Inflammatory macrophage (primary cell): ENCODE data around the gene PDIA6.
"Not testable (repeated sequence)": the region's sequence is repeated elsewhere in the genome, so short reads cannot be mapped to it uniquely, and the experiment has no call there.

ENCODE experiments used
- DNase-seq, 2 donors: peaks; one replicate each; pipeline ENCODE4 v3.0.0-alpha.2; 2020 to 2022

PDIA6 gene

DNA sequence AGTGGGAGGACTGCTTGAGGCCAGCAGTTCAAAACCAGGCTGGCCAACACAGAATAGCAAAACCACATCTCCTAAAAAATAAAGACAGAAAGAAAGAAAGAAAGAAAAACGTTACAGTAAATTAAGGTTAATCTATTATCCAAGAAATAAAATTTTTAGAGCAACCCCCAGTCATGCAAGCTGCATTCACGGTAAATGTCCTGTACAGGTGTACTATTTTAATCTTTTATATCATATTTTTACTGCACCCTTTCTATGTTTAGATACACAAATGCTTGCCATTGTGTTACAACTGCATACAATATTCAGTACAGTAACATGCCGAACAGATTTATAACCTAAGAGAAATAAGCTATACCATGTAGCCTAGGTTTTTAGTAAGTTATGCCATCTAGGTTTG lies 6.0 kb downstream of the PDIA6 start:
- DNase-seq = no peak

DNA sequence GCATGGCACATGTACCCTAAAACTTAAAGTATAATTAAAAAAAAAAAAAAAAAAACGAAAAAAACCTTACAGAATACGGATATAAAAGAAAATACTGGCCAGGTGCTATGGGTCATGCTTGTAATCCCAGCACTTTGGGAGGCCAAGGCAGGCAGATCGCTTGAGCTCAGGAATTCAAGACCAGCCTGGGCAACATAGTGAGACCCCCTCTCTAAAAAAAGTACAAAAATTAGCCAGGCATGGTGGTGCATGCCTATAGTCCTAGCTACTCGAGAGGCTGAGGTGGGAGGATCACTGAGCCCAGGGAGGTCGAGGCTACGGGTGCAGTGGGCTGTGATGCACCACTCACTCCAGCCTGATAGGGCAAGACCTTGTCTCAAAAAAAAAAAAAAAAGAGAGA lies 6.6 kb downstream of the PDIA6 start:
- DNase-seq = not testable (repeated sequence)

DNA sequence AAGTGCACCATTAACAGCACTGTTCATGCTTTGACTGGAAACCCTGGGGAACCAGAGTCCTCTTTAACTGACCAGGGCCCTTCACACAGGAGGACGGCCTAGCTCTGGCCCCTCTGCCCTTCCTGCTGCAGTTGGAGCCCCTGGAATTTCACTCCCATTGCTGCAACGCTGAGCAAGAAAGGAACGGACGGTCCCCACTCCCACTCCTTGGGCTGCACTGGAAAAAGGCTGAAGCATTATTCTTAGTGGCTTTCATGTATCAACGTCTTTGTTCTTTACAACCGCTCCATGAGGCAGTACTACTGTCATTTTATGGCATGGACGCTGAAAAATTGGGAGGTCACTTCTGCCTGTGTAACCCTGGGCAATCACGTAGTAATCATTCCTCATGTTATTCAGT lies 9.9 kb downstream of the PDIA6 start:
- DNase-seq = no peak

DNA sequence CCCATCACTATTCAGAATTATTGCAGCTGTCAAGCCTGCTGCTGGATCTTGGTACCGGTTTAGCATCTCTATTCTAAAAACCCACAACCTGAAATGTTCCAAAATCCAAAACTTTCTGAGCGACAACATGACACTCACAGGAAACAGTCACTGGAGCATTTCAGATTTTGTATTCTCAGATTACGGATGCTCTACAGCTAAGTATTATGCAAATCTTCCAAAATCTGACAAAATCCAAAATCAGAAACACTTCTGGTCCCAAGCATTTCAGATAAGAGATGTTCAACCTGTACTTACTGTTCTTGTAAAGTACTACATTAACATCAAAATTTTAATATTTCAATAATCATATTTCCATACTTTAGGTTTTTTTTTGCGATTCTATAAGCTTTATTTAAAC lies 12.4 kb downstream of the PDIA6 start:
- DNase-seq = no peak

DNA sequence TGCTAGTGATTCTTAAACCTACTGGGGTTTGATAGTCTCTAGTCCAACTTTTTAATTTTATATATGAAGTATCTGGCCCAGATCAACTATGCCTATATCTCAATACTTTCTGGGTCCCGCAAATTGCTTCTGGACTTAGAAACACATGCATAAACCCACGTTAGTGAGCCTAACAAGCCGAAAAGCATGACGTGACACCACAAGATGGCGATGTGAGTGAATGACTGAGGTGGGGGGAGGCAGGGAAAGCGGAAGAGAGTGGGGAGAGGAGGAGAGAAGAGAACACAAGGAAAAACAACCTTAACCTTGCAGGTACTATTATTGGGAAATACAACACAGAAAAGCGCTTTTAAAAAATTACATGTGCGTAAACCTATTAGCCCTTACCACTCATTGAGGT lies 13.8 kb downstream of the PDIA6 start:
- DNase-seq = no peak

DNA sequence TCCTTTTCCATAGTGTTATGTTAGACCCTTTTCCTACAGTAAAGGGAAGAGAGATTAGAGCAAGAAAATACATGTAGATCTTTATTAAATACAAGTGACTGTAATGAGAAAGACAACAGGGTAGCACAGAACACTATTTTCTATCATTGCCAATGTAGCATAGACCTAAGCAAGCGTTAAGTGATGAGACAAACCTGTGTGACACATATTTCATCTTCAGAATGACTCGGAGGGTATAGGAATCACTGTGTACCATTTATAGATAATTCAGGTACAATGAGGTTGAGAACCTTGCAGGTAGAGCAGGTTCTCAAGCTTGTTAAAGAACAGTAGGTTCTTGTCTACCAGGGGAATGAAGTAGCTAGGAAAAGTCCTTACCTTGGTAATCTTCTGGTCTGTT lies 15.9 kb downstream of the PDIA6 start:
- DNase-seq = no peak

DNA sequence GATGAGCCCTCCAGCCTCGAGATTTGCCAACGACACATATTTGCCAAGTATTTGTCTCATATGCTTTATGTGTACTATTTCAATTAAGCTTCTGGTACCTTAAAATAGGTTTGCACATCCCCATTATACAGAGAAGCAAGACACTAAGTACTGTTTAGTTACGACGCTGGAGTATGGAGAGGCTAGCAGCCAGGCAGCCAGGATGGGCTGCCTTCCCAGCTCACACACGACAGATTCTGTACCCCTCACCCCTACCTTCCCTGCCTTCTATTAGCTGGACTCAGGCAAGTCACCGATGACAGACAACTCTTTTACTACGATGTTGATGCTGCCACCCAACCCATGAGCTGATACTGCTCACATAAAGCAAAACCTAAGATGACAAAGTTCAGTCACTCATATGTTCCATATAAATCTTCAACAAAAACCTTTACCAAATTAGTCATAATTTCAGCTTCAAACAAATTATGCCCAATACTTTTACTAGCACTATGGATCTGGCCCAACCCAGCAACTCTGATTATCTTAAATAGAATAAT lies 17.0 kb downstream of the PDIA6 start:
- no peak for DNase-seq

DNA sequence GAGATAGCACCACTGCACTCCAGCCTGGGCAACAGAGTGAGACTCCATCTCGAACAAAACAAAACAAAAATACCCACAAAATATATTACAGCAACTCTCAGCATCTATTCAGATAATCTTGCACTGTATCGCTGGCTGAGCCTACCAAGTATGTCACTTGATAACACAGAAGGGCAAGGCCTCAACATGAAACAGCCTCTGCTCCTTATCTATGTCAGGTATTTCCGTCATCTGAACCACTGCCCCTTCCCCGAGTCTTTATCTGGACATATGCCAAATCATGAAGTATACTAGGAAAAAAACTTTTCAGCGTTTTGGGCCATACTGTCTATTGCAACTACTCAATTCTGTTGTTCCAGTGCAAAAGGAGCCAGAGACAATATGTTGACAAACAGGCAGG lies 17.7 kb downstream of the PDIA6 start:
- no peak for DNase-seq

DNA sequence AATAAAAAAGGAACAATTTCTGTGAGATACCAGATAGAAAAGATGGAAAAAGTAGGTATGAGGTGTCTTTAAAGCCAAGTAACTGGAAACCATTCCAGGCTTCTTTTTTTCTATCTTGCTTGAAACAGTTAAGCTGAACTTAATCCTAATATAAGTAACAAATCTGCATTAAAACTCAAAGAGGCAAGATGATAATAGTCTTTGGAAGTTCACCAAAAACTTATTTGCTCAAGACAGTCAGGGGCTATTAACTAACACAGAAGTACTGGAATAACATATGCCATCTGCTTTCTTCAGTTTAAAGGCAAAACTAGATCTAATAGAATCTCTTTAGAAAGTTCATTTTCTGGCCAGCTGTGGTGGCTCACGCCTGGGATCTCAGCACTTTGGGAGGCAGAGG lies 18.8 kb downstream of the PDIA6 start:
- no peak for DNase-seq

DNA sequence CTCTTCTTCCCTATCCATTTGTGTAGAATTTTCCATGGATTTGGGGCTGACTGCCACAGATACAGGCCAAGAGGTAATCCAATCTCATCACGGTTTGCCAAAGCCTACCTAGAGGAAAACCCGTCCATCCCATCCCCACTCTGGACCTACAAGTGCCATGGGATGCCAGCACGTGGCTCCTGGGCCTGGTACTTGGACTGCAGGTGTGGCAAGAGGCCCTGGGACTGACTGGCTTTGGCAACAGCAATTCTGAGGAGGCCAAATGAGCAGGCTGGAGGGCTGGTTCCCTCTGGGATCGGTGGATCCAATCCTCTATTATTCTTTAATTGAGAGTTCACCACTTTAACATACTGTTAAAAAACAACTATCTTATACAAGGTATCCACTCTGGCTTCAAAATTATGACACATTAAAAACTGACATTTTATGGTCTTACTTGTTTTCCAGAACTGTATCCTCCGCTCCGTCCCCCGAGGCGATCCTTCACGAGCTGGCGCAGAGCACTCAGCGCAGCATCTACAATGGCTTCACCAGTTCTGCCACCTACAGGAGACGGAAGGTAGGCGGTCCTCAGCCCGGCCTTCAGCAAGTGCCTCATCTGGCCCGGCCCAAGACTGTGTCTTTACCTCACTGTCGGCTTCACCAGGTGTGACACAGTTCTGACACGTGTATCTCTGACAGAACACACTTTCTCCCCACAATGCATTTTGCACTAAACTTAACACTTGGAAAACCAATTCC lies 19.8 kb downstream of the PDIA6 start:
- no peak for DNase-seq

DNA sequence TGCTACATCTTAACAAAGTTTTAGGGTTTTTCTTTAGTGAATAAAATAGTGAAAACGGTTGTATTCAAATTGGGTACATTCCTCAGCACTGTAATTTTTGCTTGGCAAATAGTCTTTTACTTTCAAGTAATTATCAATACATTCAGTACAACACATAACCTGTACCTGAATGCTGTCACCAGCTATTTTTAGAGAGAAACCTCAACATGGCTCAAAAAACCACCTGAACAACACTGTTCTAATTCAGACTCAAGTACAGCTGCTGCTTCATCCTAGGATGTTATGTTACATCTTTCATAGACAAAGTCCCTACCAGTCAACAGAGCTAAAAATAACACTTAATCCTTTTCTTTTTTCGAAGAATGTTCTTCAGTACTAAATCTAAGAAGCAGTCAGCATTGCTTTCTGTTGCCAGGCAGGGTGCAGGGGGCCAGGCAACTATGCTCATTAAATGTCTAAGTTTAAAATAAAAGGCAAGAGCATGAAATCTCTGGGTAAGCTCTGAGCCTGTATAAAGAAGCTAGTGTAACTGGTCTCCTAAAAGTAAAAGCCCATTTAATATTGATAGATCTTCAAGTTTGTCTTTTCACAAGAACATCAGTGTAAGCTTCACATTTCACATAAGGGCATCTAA lies 20.5 kb downstream of the PDIA6 start:
- no peak for DNase-seq

DNA sequence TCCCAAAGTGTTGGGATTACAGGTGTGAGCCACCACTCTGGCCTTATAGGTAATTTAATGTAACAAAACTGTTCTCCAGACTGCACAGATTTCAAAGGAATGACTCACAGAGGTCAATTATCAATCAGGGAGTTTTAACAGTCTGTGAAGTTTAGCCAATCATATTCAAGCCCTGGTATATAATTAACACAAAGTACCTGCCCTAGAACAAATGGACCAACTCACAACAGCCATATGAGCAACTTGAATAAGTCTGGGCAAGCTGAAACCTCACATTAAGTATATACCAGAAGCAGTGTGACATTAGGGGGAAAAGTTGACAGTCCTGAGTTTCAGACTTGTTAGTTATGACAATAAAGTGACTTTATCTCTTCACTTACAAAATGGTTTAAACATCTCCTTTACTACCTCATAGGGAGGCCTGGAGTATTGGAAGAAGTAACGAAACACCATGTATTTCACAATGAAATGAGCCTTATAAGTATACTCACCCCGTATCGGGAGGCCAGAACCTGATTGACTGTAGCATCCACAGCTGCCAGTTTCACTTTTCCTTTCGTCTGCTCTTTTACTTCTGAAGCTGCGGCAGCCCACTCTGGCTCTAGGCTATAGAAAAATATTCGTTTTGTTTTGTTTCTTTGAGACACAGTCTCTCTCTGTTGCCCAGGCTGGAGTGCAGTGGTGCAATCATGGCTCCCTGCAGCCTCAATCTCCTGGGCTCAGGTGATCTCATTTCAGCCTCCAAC lies 22.2 kb downstream of the PDIA6 start:
- DNase-seq = no peak

DNA sequence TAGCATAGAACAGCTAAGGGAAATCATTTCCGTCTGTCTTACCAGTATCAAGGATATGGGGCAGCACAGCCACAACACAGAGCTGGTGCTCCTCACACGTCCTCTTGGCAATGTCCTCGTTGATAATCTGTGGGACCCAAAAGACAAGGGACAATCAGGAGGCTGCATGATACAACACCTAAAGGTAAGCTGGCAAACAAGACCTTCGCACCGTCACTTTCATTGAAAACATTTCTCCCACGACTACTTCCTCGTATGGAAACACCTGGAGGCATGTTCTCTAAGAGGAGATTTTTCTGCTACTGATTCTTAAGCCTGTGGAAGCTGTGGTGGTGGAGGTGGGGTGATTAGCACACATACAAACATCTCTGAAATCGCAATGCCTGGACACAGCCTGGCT lies 23.7 kb downstream of the PDIA6 start:
- no peak for DNase-seq

DNA sequence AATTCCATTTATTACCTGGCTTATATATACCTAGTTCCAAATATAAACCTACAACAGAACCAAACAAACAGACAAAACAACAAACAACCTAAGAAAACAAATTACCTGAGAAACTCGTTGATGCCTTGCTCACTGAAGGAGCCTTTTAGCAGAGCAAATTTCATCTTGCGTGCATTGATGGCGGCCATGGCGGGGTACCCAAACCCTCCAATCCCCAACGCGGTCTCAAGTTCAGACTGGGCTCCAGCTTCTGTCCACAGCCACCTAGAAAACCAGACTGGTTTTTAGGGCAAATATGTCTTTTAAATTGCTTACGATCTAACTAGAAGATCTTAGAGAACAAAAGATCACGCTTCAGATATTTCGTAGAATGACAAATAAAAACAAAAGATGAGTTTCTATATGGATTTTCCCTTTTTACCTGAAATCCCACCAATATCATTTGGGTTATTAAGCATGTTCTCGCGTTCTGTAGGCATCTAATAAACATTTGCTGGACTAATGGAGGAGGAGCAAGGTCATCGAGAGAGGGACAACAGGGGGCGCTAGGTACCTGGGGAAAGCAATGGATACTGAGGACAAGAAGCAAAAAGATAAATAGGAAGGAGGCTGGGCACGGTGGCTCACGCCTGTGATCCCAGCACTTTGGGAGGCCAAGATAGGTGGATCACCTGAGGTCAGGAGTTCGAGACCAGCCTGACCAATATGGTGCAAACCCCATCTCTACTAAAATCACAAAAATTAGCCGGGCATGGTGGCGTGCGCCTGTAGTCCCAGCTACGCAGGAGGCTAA lies 25.2 kb downstream of the PDIA6 start:
- peak in 1 of 2 donors; percentile 14 for DNase-seq

DNA sequence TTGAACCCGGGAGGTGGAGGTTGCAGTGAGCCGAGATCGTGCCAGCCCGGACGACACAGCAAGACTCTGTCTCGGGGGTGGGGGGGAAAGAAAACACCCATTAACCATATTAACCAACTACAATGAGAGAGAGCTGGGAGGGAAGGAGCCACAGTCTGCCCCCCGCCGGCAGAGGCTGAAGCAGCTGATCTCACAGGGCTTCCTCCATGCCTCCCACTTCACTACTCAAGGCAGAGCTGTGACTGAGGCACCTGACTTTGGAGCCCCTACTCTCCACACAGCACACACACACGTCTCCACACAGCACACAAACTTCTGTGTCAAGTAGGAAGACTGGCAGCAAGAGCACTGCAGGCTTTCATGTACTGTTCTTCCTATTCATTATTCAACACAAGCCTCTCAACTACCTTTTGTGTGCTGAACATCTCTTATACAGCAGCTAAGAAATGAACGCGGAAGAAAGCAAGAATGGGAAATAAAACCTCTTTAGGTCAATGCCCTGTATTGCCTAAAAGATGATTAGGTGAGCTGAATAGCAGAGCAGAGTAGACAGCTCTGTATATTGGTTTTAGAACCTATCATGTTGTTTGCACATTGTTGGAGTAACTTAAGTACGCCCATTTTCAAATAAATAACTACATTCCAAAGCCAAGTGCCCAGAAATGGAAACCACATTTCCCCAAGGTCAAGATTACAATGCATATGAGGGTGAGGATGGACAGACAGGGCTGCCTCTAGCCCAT lies 26.2 kb downstream of the PDIA6 start:
- DNase-seq = no peak

DNA sequence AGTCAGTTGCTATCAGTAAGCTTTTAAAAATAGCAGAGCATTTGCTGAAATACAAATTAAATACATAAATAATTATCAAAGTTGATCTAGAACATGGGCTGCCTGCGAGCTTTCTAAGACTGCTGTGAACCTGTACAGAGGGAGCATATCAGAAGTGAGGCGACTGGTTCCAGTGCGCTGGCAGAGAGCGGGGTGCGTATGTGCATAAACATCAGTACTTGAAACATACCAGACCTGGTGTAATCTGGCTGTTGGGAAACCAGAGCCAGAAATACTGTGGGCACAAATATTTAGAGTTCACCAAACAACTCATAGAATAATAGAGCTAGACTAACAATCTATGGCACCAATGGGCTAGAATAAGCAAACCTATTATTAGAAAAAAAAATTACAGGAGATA lies 27.3 kb downstream of the PDIA6 start:
- DNase-seq = no peak

DNA sequence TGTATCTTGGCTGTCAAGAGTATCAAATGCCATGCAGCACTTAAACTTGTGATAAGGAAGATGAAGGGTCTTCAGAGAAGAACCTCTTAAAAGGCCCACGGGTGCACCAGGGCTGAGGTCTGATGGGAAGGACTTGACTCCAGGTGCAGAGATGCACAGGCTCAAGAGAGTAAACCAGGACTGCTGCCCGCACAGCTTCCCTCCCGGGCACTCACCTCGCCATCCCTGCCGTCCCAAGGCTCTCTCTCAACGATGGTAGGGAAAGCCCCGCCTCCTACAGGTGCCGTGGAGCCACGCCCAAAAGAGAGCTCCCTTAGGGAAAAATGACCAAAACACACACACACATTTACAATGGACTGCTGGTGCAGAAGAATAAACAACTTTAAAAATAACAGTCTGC lies 27.9 kb downstream of the PDIA6 start:
- no peak for DNase-seq

DNA sequence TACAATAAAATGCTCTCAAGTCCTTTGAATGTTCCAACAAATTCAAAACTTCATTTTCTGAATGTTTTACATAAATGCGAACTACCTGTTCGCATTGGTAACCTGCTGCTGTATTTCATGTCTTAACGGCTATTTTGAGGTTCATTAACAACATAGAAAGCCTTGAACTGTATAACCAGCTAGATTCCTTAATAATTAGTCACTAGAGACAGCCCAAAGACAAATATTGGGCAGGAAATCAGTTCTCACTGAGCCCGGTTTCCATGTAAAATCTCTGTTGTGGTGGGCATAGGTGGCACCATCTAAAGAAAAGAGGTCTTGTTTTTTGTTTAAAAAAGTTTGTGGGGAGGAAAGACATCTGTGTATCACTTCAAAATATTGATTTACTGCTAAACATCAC lies 29.2 kb downstream of the PDIA6 start:
- DNase-seq = no peak

DNA sequence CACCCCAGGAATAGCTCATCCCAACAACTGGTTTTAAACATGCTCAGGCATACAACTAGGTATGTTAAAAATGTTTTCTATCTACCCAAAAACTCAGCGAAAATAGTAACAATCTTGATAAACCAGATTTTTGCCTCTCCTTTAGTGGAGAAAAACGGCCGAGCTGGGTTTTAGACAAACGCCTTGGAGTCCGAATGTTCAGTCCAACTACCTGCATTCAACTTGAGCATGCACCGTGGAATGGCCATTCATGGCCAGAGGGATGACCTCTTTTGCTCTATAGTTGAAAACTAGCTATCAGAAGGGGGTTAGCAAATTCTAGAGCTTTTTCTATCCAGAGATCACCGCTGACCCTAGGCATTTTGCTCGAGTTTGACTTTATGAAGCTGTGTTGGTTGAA lies 30.8 kb downstream of the PDIA6 start:
- no peak for DNase-seq

DNA sequence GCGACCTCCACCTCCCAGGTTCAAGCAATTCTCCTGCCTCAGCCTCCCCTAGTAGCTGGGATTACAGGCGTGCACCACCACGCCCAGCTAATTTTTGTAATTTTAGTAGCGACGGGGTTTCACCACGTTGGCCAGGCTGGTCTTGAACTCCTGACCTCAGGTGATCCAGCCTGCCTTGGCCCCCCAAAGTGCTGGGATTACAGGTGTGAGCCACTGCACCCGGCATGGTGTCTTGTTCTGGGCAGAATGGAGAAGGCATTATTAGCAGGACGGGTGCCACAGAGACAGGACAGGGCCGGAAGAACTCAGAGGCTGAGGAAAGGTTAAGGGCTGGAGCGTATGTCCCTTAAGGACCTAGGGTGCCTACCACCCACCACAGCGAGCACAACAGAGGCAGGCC lies 31.8 kb downstream of the PDIA6 start:
- not testable (repeated sequence) for DNase-seq

DNA sequence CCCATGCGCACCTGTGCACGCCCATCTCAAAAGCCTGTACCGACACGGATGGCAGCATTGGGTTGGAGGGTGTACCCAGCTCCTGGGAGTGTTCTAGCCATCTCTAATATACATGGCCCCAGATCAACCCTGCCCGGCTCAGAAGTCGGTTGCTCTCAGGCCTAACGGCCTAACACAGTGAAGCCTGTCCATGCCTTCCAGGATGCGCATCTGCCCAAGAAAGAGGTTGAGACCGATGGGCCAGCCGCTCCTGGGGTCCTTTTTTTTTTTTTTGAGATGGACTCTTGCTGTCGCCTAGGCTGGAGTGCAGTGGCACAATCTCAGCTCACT lies 32.1 kb downstream of the PDIA6 start:
- no peak for DNase-seq

DNA sequence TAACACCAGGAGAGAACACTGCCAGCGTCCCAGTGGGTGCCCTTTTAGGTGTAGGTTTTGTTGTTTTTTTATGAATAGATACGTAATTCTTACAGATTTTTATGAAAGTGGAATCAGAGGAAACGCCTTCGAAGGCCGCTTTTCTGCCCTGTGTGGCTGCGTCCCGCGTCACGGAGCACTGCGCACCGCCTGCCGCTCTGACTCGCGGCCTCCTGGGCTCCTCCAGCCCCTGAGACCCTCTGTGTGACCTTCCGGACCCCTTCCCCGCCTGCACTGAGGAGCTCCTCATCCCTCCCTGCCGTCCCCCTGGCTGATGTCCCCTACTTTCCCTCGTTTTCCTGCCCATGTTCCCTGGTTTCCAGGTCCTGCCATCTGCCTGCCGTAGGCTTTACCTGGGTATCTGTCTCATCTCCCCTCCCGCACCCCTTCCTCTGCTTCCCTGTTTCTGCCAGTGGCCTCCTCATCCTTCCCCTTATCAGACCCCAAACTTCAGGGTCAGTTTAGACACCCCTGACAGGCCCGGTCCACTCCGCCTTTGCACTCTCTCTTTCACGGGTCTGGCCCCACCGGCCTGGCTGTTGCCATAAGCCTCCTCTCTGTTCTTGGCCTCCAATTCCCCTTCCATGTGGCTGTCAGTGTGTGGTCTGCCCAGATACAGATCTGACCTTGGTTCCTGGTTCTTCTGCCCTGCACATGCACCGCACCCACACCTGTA lies 32.7 kb downstream of the PDIA6 start:
- DNase-seq = no peak
